ENCODE data around the gene MTSS2.

Gene MTSS2

DNA sequence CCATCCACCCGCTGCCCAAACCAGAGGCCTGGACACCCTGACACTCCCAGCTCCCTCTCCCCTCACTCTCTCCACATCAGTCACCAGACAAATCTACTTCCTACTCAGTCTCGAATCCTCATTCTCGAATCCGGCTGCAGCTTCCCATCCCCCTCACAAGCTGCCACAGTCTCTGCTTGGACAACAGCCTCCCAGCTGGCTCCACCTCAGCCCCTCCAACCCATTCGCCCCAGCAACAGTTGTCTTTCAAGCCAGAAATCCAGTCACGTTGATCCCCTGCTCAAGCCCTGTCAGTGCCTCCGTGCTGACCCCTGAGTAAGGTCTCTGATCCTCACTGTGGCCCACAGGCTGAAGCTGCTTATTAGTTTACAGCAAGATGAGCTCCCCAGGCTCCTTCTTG lies 44.2 kb upstream of the MTSS2 start:
- Histone ChIP-seq H3K9ac (no peak overlapping the region), H4K20me1 (ENCODE audit: insufficient read depth) (no peaks in the 10 kb centered on the region), H3K4me3 (IDR thresholded peaks at IDR 0.05; ENCODE audit: insufficient read depth, low read depth, low read length) (no peak overlapping the region), H3K4me2 (no peak overlapping the region), H3K36me3 (ENCODE audit: insufficient read depth) (no peaks in the 10 kb centered on the region), H3K27ac (no peak overlapping the region), H3K4me1 (ENCODE audit: low read depth, poor library complexity, severe bottlenecking) (no peaks in the 10 kb centered on the region), H3K27me3 (ENCODE audit: insufficient read depth, low read depth) (no peaks in the 10 kb centered on the region), H3K79me2 (ENCODE audit: insufficient read depth, low read depth) (no peaks in the 10 kb centered on the region), H2AFZ (ENCODE audit: low read depth) (no peak overlapping the region)
- TF ChIP-seq, protein P1, sequence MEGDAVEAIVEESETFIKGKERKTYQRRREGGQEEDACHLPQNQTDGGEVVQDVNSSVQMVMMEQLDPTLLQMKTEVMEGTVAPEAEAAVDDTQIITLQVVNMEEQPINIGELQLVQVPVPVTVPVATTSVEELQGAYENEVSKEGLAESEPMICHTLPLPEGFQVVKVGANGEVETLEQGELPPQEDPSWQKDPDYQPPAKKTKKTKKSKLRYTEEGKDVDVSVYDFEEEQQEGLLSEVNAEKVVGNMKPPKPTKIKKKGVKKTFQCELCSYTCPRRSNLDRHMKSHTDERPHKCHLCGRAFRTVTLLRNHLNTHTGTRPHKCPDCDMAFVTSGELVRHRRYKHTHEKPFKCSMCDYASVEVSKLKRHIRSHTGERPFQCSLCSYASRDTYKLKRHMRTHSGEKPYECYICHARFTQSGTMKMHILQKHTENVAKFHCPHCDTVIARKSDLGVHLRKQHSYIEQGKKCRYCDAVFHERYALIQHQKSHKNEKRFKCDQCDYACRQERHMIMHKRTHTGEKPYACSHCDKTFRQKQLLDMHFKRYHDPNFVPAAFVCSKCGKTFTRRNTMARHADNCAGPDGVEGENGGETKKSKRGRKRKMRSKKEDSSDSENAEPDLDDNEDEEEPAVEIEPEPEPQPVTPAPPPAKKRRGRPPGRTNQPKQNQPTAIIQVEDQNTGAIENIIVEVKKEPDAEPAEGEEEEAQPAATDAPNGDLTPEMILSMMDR (conservative IDR thresholded peaks at IDR 0.05; ENCODE audit: low read depth, low read length), result no peak

DNA sequence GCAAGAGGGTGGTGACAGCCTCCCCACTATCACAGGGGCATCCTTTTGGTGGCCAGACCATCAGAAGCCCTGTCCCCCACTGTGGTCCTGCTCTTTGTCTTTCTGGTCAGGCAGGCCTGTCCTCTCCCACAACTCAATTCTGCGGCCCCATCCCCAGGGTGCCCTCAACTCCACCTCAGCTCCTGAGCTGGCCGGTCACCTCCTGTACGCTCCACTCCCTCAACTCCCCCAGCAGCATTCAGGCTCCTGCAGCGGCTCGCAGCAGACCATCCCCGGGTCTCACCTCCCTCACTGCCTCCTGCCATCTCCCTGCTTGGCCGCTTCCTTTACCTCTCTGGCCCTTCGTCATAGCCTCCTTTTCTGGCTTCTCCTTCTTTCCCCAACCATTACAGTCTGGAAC lies 43.4 kb upstream of the MTSS2 start:
- no peaks in the 10 kb centered on the region for H3K36me3 ChIP-seq (ENCODE audit: insufficient read depth)
- H4K20me1 ChIP-seq (ENCODE audit: insufficient read depth), result no peaks in the 10 kb centered on the region
- H3K4me1 ChIP-seq (ENCODE audit: low read depth, poor library complexity, severe bottlenecking), result no peaks in the 10 kb centered on the region

DNA sequence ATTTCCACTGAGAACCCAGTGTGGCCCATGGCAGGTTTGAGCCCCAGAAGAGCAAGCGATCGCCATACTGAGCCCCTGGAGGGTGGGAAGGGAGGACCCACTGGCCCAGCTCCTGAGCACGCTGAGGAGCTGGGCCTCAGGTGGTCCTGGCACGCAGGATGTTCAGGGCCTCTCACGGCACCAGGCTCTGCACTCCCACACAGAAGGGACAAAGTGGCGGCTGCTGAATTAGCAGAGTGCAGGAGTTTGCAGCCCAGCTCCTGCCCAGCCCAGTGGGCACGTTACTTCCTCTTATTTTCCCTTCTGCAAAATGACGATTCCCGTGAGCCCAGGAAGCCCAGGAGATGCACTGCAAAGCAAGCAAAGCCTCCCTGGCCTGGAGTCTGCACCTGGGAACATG lies 42.3 kb upstream of the MTSS2 start:
- H3K9ac ChIP-seq, result no peak overlapping the region
- H2AFZ ChIP-seq (ENCODE audit: low read depth), result no peak overlapping the region
- H3K4me3 ChIP-seq (IDR thresholded peaks at IDR 0.05; ENCODE audit: insufficient read depth, low read depth, low read length), result no peak overlapping the region
- no peak overlapping the region for H3K27ac ChIP-seq
- H3K4me1 ChIP-seq (ENCODE audit: low read depth, poor library complexity, severe bottlenecking), result no peaks in the 10 kb centered on the region
- H3K4me2 ChIP-seq, result no peak overlapping the region
- no peaks in the 10 kb centered on the region for H3K79me2 ChIP-seq (ENCODE audit: insufficient read depth, low read depth)
- H3K36me3 ChIP-seq (ENCODE audit: insufficient read depth), result no peaks in the 10 kb centered on the region
- TF ChIP-seq, protein P1 (conservative IDR thresholded peaks at IDR 0.05; ENCODE audit: low read depth, low read length), result no peak
- no peaks in the 10 kb centered on the region for H4K20me1 ChIP-seq (ENCODE audit: insufficient read depth)
- no peaks in the 10 kb centered on the region for H3K27me3 ChIP-seq (ENCODE audit: insufficient read depth, low read depth)

More for the DNA sequence above, 43.4 kb upstream of the MTSS2 start:
- H3K4me2 ChIP-seq, result no peak overlapping the region
- H2AFZ ChIP-seq (ENCODE audit: low read depth), result no peak overlapping the region
- H3K4me3 ChIP-seq (IDR thresholded peaks at IDR 0.05; ENCODE audit: insufficient read depth, low read depth, low read length), result no peak overlapping the region
- H3K9ac ChIP-seq, result no peak overlapping the region
- no peaks in the 10 kb centered on the region for H3K79me2 ChIP-seq (ENCODE audit: insufficient read depth, low read depth)
- H3K27ac ChIP-seq, result no peak overlapping the region
- TF ChIP-seq, protein P1 (conservative IDR thresholded peaks at IDR 0.05; ENCODE audit: low read depth, low read length), result no peak
- no peaks in the 10 kb centered on the region for H3K27me3 ChIP-seq (ENCODE audit: insufficient read depth, low read depth)

DNA sequence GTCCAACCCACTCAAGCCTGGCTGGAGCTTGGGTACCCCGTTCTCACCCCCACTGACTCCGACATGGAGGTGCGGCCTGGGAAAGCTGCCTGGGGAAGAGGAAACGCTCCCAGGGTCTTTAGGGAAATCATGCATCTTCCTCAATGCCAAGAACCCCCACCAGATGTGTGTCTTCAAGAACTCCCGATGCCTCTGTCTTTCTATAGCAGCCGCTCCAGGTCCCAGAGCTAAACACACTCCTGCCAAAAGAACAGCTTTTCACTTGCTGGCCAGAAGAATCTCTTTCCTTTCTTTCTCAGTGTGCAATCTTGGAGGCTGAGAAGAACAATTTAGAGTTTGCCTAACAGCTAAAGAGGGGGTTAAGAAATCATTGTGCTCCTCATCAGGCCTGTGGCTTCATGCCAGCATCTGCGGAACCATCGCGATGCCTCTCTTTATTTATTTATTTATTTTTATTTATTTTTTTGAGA lies 41.1 kb upstream of the MTSS2 start:
- Histone ChIP-seq H3K4me2 (no peak overlapping the region), H3K36me3 (ENCODE audit: insufficient read depth) (no peaks in the 10 kb centered on the region), H3K27ac (no peak overlapping the region), H3K79me2 (ENCODE audit: insufficient read depth, low read depth) (no peaks in the 10 kb centered on the region), H3K27me3 (ENCODE audit: insufficient read depth, low read depth) (no peaks in the 10 kb centered on the region), H3K9ac (no peak overlapping the region), H4K20me1 (ENCODE audit: insufficient read depth) (no peaks in the 10 kb centered on the region), H3K4me3 (IDR thresholded peaks at IDR 0.05; ENCODE audit: insufficient read depth, low read depth, low read length) (no peak overlapping the region), H2AFZ (ENCODE audit: low read depth) (no peak overlapping the region), H3K4me1 (ENCODE audit: low read depth, poor library complexity, severe bottlenecking) (no peaks in the 10 kb centered on the region)
- TF ChIP-seq, protein P1 (conservative IDR thresholded peaks at IDR 0.05; ENCODE audit: low read depth, low read length), result no peak

Data from KMS-11 (cell line).